GM21576 (cell line): Measurements from ENCODE around the gene ITGA5.
A peak's percentile ranks its signal among the peaks of the same experiment; 100 is the strongest.

Experiments used
- ATAC-seq: cut with Tn5 transposase; IDR thresholded peaks from one replicate; pipeline ENCODE4 v1.9.1; 2021; ENCODE audit warnings: mild to moderate bottlenecking, moderate library complexity; ENCODE audit not compliant: unreplicated experiment

Gene ITGA5

GRCh38 chr12:54412786-54413185, 6.3 kb downstream of the ITGA5 start:
- ATAC-seq: no peak

- no peak for ATAC-seq
Measured at GRCh38 chr12:54412348-54412747, 6.7 kb downstream of the ITGA5 start.

GRCh38 chr12:54411391-54412241, 7.5 kb downstream of the ITGA5 start:
- ATAC-seq: no peak

GRCh38 chr12:54409267-54409666, 9.8 kb downstream of the ITGA5 start:
- ATAC-seq: no peak

- no peak for ATAC-seq
Measured at GRCh38 chr12:54407183-54407905, 11.7 kb downstream of the ITGA5 start.

- no peak for ATAC-seq
Measured at GRCh38 chr12:54405573-54405972, 13.5 kb downstream of the ITGA5 start.

- no peak for ATAC-seq
Measured at GRCh38 chr12:54405106-54405505, 14.0 kb downstream of the ITGA5 start.

GRCh38 chr12:54404061-54405004, 14.7 kb downstream of the ITGA5 start:
- no peak for ATAC-seq

GRCh38 chr12:54401119-54401518, 17.9 kb downstream of the ITGA5 start:
- no peak for ATAC-seq

GRCh38 chr12:54398995-54399793, 19.9 kb downstream of the ITGA5 start:
- peak; percentile 66 for ATAC-seq

GRCh38 chr12:54398218-54398617, 20.8 kb downstream of the ITGA5 start:
- ATAC-seq: no peak

GRCh38 chr12:54397157-54397556, 21.9 kb downstream of the ITGA5 start:
- no peak for ATAC-seq

GRCh38 chr12:54395545-54395944, 23.5 kb downstream of the ITGA5 start:
- ATAC-seq: no peak

GRCh38 chr12:54394986-54395385, 24.1 kb downstream of the ITGA5 start:
- no peak for ATAC-seq

- no peak for ATAC-seq
Measured at GRCh38 chr12:54394281-54394719, 24.8 kb downstream of the ITGA5 start.

GRCh38 chr12:54393743-54394142, 25.3 kb downstream of the ITGA5 start:
- no peak for ATAC-seq

GRCh38 chr12:54393207-54393609, 25.9 kb downstream of the ITGA5 start:
- ATAC-seq: no peak

- ATAC-seq: no peak
Measured at GRCh38 chr12:54392485-54393206, 26.4 kb downstream of the ITGA5 start.
